CD14-positive monocyte (primary cell): ENCODE results near the gene NOTCH4. TPM values are rescaled to one million over a fixed set of nuclear protein-coding genes. Genes with fewer than 3 reads are reported as not detected.

ENCODE experiments used
- DNase-seq, 3 donors: peaks; one replicate each; pipeline ENCODE4 v3.0.0-alpha.2; 2011 to 2022
- H2AFZ ChIP-seq: 2 replicates; pipeline ENCODE4 v1.6.0; 2012; ENCODE audit warnings: mild to moderate bottlenecking, low read depth, low read length, inconsistent platforms; ENCODE audit not compliant: insufficient read depth, poor library complexity, severe bottlenecking
- H3K27ac ChIP-seq, 2 donors: 1 replicate in 1 of 2; 2 replicates in 1 of 2; pipeline ENCODE4 v1.5.1; 2012 to 2013; ENCODE audit warnings: low read length in 2 of 2, control low read depth in 1 of 2, inconsistent platforms in 1 of 2, low read depth in 1 of 2, mild to moderate bottlenecking in 1 of 2
- H3K27me3 ChIP-seq, 2 donors: one replicate each; pipeline versions ENCODE4 v1.6.0 to v1.6.1; 2011 to 2013; ENCODE audit warnings: low read length in 2 of 2; ENCODE audit not compliant: control insufficient read depth in 2 of 2, insufficient read depth in 2 of 2
- H3K36me3 ChIP-seq, 2 donors: replicated peaks in 1 of 2; 1 replicate in 1 of 2; 2 replicates in 1 of 2; pipeline versions ENCODE4 v1.5.1 to v1.6.1; 2012 to 2013; ENCODE audit warnings: low read length in 2 of 2, control low read depth in 1 of 2, inconsistent platforms in 1 of 2, mild to moderate bottlenecking in 1 of 2; ENCODE audit not compliant: insufficient read depth in 2 of 2, control insufficient read depth in 1 of 2
- H3K4me1 ChIP-seq, 2 donors: 1 replicate in 1 of 2; 2 replicates in 1 of 2; pipeline versions ENCODE4 v1.5.1 to v1.6.1; 2012 to 2013; ENCODE audit warnings: low read length in 2 of 2, control low read depth in 1 of 2, inconsistent platforms in 1 of 2, mild to moderate bottlenecking in 1 of 2, moderate library complexity in 1 of 2; ENCODE audit not compliant: insufficient read depth in 2 of 2, control insufficient read depth in 1 of 2
- H3K4me2 ChIP-seq: replicated peaks from 2 replicates; pipeline ENCODE3; 2012; ENCODE audit warnings: low read length, moderate library complexity, mild to moderate bottlenecking; ENCODE audit not compliant: poor library complexity, severe bottlenecking; ENCODE audit errors: extremely low read depth
- H3K4me3 ChIP-seq, 3 experiments: fragments of 200-600 bp in 1 of 3; sonication (generic) in 1 of 3; replicated peaks in 1 of 3; 1 replicate in 2 of 3; 2 replicates in 1 of 3; pipeline ENCODE4 v1.5.1; 2011 to 2013; ENCODE audit warnings: low read length in 3 of 3, mild to moderate bottlenecking in 3 of 3, control low read depth in 2 of 3, low read depth in 2 of 3, inconsistent platforms in 1 of 3, moderate library complexity in 1 of 3
- H3K79me2 ChIP-seq: 2 replicates; pipeline ENCODE4 v1.6.0; 2012; ENCODE audit warnings: mild to moderate bottlenecking, control low read depth, inconsistent platforms, low read length, moderate library complexity; ENCODE audit not compliant: insufficient read depth
- H3K9ac ChIP-seq: 2 replicates; pipeline ENCODE4 v1.6.0; 2017; ENCODE audit warnings: low read length, mild to moderate bottlenecking; ENCODE audit not compliant: insufficient read depth, poor library complexity, severe bottlenecking
- H3K9me3 ChIP-seq, 2 donors: replicated peaks in 1 of 2; 1 replicate in 1 of 2; 2 replicates in 1 of 2; pipeline versions ENCODE4 v1.5.1 to v1.6.1; 2012 to 2013; ENCODE audit warnings: low read length in 2 of 2, control low read depth in 1 of 2; ENCODE audit not compliant: control insufficient read depth in 1 of 2, insufficient read depth in 1 of 2
- H4K20me1 ChIP-seq: 2 replicates; pipeline ENCODE4 v1.6.0; 2012; ENCODE audit warnings: mild to moderate bottlenecking, low read length, control low read depth, moderate library complexity; ENCODE audit not compliant: insufficient read depth
- H3K27ac Mint-ChIP-seq, 7 donors: one replicate each; pipeline ENCODE4 v1.8.0; 2020; ENCODE audit warnings: mild to moderate bottlenecking in 7 of 7, mixed read lengths in 7 of 7, moderate library complexity in 6 of 7, inconsistent platforms in 2 of 7
- H3K27me3 Mint-ChIP-seq, 3 donors: one replicate each; pipeline ENCODE4 v1.8.0; 2021 to 2022; ENCODE audit warnings: low read depth in 3 of 3, mild to moderate bottlenecking in 3 of 3, mixed read lengths in 3 of 3, moderate library complexity in 3 of 3, inconsistent platforms in 1 of 3
- H3K36me3 Mint-ChIP-seq, 2 donors: one replicate each; pipeline ENCODE4 v1.8.0; 2020; ENCODE audit warnings: mixed read lengths in 2 of 2, inconsistent platforms in 1 of 2, mild to moderate bottlenecking in 1 of 2
- H3K4me1 Mint-ChIP-seq: one replicate; pipeline ENCODE4 v1.8.0; 2020; ENCODE audit warnings: mild to moderate bottlenecking, mixed read lengths
- H3K4me3 Mint-ChIP-seq, 2 donors: one replicate each; pipeline ENCODE4 v1.8.0; 2020; ENCODE audit warnings: mild to moderate bottlenecking in 2 of 2, mixed read lengths in 2 of 2, moderate library complexity in 1 of 2
- H3K9me3 Mint-ChIP-seq, 7 donors: one replicate each; pipeline ENCODE4 v1.8.0; 2020 to 2022; ENCODE audit warnings: mixed read lengths in 7 of 7, mild to moderate bottlenecking in 6 of 7, moderate library complexity in 6 of 7, inconsistent platforms in 2 of 7
- CTCF ChIP-seq: fragments of 200-600 bp; IDR thresholded peaks from one replicate; pipeline ENCODE4 v1.8.0; 2022; ENCODE audit warnings: antibody characterized with exemption, mild to moderate bottlenecking
- WGBS: methylation state at CpG from one replicate; pipeline ENCODE4 v1.1.5; 2013; ENCODE audit warnings: missing lambda C conversion rate; ENCODE audit not compliant: insufficient coverage; 5-methylcytosine and 5-hydroxymethylcytosine counted together
- intact Hi-C, 2 donors: fragments of 100-400 bp; cut with micrococcal nuclease; formaldehyde crosslinking; loops; one replicate each; pipeline versions ENCODE4 v1.15.0 to v1.15.1; 2023
- polyA plus RNA-seq, 3 donors: library from polyadenylated mRNA; depleted of rRNA in 1 of 3; unstranded in 2 of 3; stranded (reverse) in 1 of 3; fragments of 300-500 nt in 2 of 3; fragments of >200 nt in 1 of 3; fragmentation: Illumina TruSeq in 2 of 3; gene quantifications; 1 replicate in 2 of 3; 2 replicates in 1 of 3; pipeline ENCODE4 v1.2.3, GENCODE V29; 2012 to 2021

The NOTCH4 gene
- polyA plus RNA-seq, 3 donors, result 5.2 to 8.1 (median 6.1) TPM

- intact Hi-C loops, result loop anchor here in 1 of 2 donors (10.0 kb wide), 2 partner anchors 166 to 546 kb away; no protein-coding TSS in a partner anchor
- H3K36me3 Mint-ChIP-seq, result no peaks in the 10 kb centered on the region
- H3K36me3 ChIP-seq, result no peaks in the 10 kb centered on the region
- DNase-seq, result no peak
- no peaks in the 10 kb centered on the region for H3K79me2 ChIP-seq
- peaks cover 18% of the 10 kb centered on the region for H3K4me1 Mint-ChIP-seq
- no peaks in the 10 kb centered on the region for H4K20me1 ChIP-seq
- H3K4me2 ChIP-seq, result no peak overlapping the region
- no peak overlapping the region for H3K4me3 ChIP-seq
- no peak overlapping the region for H3K27ac Mint-ChIP-seq
- peaks cover 3 to 4% of the 10 kb centered on the region in 2 donors for H3K9me3 ChIP-seq
- no peak overlapping the region for H3K9ac ChIP-seq
- H3K4me3 Mint-ChIP-seq, result no peak overlapping the region
- H3K27me3 ChIP-seq, result no peaks in the 10 kb centered on the region
- H3K27ac ChIP-seq, result no peak overlapping the region
- H3K27me3 Mint-ChIP-seq, result peaks cover 0 to 4% (median 1%) of the 10 kb centered on the region in 3 donors
- peaks cover 8% of the 10 kb centered on the region in 2 donors for H3K4me1 ChIP-seq
- WGBS, result 88% methylated on average over 2 of the region's 2 CpGs
- no peak for TF ChIP-seq CTCF
- no peak overlapping the region for H2AFZ ChIP-seq
- H3K9me3 Mint-ChIP-seq, result peaks cover 0 to 9% (median 6%) of the 10 kb centered on the region in 7 donors
Measured at GRCh38 chr6:32249262-32249661, 25.4 kb upstream of the NOTCH4 start.

- Histone ChIP-seq H3K9me3 (peaks cover 3 to 4% of the 10 kb centered on the region in 2 donors), H2AFZ (no peak overlapping the region), H3K27me3 (no peaks in the 10 kb centered on the region), H3K9ac (no peak overlapping the region), H3K27ac (no peak overlapping the region), H3K4me3 (no peak overlapping the region), H3K79me2 (no peaks in the 10 kb centered on the region), H4K20me1 (no peaks in the 10 kb centered on the region), H3K36me3 (no peaks in the 10 kb centered on the region), H3K4me1 (peaks cover 8% of the 10 kb centered on the region in 2 donors), H3K4me2 (no peak overlapping the region)
- peaks cover 12% of the 10 kb centered on the region for H3K4me1 Mint-ChIP-seq
- intact Hi-C loops, result loop anchor here in 1 of 2 donors (10.0 kb wide), 2 partner anchors 167 to 547 kb away; no protein-coding TSS in a partner anchor
- 40% methylated on average over 1 of the region's 2 CpGs for WGBS
- H3K27ac Mint-ChIP-seq, result no peak overlapping the region
- H3K36me3 Mint-ChIP-seq, result no peaks in the 10 kb centered on the region
- no peak for TF ChIP-seq CTCF
- peaks cover 0 to 6% (median 4%) of the 10 kb centered on the region in 3 donors for H3K27me3 Mint-ChIP-seq
- no peak for DNase-seq
- H3K4me3 Mint-ChIP-seq, result no peak overlapping the region
- H3K9me3 Mint-ChIP-seq, result peaks cover 1 to 9% (median 6%) of the 10 kb centered on the region in 7 donors
Measured at GRCh38 chr6:32247401-32247800, 23.5 kb upstream of the NOTCH4 start.
